Lower lobe of right lung (tissue), 2 donors: ENCODE measurements around the gene IL1B. TPM values are rescaled to one million over a fixed set of nuclear protein-coding genes. Genes with fewer than 3 reads are reported as not detected.
A peak's percentile ranks its signal among the peaks of the same experiment; 100 is the strongest.

Experiments
- ATAC-seq, 2 donors: fragments of 200-7000 bp; cut with Tn5 transposase; one replicate each; pipeline ENCODE4 v1.9.1; 2020 to 2022; ENCODE audit warnings: mild to moderate bottlenecking in 2 of 2, moderate library complexity in 2 of 2
- DNase-seq: peaks from one replicate; pipeline ENCODE4 v3.0.0-alpha.2; 2020
- H3K27ac ChIP-seq: fragments of 200-600 bp; one replicate; pipeline ENCODE4 v1.8.0; 2022
- H3K27me3 ChIP-seq: fragments of 200-600 bp; one replicate; pipeline ENCODE4 v1.8.0; 2022; ENCODE audit warnings: low read depth
- H3K36me3 ChIP-seq: fragments of 200-600 bp; one replicate; pipeline ENCODE4 v1.8.0; 2022; ENCODE audit warnings: mild to moderate bottlenecking
- H3K4me1 ChIP-seq: fragments of 200-600 bp; one replicate; pipeline ENCODE4 v1.8.0; 2022
- H3K4me3 ChIP-seq: fragments of 200-600 bp; one replicate; pipeline ENCODE4 v1.8.0; 2022; ENCODE audit warnings: mild to moderate bottlenecking
- H3K9me3 ChIP-seq: fragments of 200-600 bp; one replicate; pipeline ENCODE4 v1.8.0; 2022
- intact Hi-C: fragments of 100-400 bp; cut with DNase I; formaldehyde crosslinking; loops from one replicate; pipeline ENCODE4 v1.11.0; 2022
- total RNA-seq: library from RNA; stranded (reverse); fragmentation: NEBNext Ultra II Directional; extraction: Animal tissue kit (Norgen Biotek cat#: 25700); gene quantifications from one replicate; pipeline ENCODE4 v1.2.1, GENCODE V29; 2021
- TF ChIP-seq, protein P1 (sequence below): fragments of 200-600 bp; IDR thresholded peaks from one replicate; pipeline ENCODE4 v1.8.0; 2022; ENCODE audit warnings: antibody characterized with exemption, mild to moderate bottlenecking
- donor health status: DM: no; HTN: yes; CAD: no; lungs with severe emphysema.

IL1B gene
- total RNA-seq, 1 donor from 2014 or later = 17.5 TPM

DNA sequence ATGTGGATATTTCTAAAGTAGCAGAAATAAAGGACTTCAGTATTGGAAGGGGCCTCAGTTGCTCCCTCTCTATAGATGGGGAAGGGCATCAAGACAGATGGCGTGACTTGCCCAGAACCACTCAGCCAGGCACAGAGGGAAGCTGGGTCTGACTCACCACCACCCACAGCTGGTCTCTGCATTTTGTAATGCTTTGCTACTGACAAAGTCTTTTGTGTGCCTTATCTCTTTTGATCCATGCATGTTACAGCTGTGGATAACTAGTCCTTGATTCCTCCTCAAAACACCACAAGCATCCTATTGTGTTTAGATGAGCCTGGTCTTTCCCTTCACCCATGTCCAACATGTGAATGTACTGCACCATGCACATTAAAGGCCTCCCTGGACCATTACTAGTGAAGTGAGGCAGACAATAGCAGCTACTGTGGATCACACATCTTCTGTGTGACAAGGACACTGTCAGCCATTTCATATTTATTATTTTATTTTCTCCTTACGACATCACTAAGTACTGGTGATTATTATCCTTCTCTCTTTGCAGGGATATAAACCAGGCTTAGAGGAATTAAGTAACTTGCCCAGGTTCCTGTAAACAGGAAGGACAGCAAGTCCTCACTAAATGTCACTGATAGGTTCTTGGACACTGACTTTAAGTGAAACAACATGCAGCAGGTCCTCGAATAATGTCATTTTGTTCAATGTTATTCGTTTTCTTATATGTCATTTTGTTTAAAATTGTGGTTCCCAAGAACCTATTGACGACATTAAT lies 44.8 kb upstream of the IL1B start:
- Histone ChIP-seq H3K4me1 (peaks cover 8% of the 10 kb centered on the region), H3K27ac (no peak overlapping the region), H3K9me3 (no peaks in the 10 kb centered on the region), H3K27me3 (no peaks in the 10 kb centered on the region), H3K4me3 (no peak overlapping the region), H3K36me3 (no peaks in the 10 kb centered on the region)
- intact Hi-C loops = no loop called here
- peak; percentile 67 to 78 for ATAC-seq
- TF ChIP-seq, protein P1, sequence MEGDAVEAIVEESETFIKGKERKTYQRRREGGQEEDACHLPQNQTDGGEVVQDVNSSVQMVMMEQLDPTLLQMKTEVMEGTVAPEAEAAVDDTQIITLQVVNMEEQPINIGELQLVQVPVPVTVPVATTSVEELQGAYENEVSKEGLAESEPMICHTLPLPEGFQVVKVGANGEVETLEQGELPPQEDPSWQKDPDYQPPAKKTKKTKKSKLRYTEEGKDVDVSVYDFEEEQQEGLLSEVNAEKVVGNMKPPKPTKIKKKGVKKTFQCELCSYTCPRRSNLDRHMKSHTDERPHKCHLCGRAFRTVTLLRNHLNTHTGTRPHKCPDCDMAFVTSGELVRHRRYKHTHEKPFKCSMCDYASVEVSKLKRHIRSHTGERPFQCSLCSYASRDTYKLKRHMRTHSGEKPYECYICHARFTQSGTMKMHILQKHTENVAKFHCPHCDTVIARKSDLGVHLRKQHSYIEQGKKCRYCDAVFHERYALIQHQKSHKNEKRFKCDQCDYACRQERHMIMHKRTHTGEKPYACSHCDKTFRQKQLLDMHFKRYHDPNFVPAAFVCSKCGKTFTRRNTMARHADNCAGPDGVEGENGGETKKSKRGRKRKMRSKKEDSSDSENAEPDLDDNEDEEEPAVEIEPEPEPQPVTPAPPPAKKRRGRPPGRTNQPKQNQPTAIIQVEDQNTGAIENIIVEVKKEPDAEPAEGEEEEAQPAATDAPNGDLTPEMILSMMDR = no peak
- DNase-seq = peak; percentile 66

DNA sequence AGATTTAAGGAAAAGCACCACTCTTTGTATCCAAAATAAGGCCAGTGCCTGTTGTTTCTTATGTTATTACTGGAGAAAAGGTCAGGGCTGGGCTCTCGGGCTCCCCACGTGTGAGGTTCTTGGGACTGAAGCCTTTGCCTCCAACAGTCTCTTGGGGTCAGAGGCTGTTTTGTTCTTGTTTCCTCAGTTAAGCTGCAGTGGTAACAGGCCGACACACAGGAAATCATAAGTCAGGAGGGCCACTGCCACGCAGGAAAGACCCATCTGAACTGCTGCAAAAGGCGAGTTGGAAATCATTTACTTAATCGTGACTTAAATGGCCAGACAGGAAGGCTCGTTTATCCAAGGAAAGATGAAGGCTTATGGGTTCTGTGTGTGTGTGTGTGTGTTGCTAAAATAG lies 44.1 kb upstream of the IL1B start:
- Histone ChIP-seq H3K4me3 (no peak overlapping the region), H3K27me3 (no peaks in the 10 kb centered on the region), H3K36me3 (no peaks in the 10 kb centered on the region), H3K4me1 (peaks cover 8% of the 10 kb centered on the region), H3K9me3 (no peaks in the 10 kb centered on the region), H3K27ac (no peak overlapping the region)
- ATAC-seq (no peak), DNase-seq (no peak)
- TF ChIP-seq, protein P1 = no peak
- intact Hi-C loops = no loop called here

DNA sequence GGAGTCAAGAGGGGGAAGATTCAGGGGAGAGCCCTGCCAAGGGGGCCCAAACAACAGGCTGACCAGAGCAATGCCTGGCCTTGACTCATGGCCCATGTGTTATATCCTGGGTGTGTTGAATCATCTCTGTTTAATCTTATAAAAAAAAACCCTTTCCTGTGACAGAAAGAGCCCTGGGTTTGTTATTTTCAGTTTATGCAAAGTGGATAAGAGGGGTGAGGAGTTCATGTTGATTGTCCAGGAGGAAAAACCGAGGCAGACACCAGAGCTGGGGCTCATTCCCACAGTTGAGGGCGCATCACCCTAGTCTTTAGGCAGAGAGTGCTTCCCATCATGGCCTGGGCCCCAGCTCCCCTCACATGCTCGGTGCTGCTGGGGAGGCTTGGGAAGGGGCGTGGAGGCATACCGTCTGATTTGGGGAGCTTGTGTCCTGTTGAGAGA lies 43.5 kb upstream of the IL1B start:
- Histone ChIP-seq H3K9me3 (no peaks in the 10 kb centered on the region), H3K27ac (no peak overlapping the region), H3K4me3 (no peak overlapping the region), H3K4me1 (peaks cover 6% of the 10 kb centered on the region), H3K36me3 (no peaks in the 10 kb centered on the region), H3K27me3 (no peaks in the 10 kb centered on the region)
- TF ChIP-seq, protein P1 = no peak
- DNase-seq (no peak), ATAC-seq (no peak)
- intact Hi-C loops = no loop called here

DNA sequence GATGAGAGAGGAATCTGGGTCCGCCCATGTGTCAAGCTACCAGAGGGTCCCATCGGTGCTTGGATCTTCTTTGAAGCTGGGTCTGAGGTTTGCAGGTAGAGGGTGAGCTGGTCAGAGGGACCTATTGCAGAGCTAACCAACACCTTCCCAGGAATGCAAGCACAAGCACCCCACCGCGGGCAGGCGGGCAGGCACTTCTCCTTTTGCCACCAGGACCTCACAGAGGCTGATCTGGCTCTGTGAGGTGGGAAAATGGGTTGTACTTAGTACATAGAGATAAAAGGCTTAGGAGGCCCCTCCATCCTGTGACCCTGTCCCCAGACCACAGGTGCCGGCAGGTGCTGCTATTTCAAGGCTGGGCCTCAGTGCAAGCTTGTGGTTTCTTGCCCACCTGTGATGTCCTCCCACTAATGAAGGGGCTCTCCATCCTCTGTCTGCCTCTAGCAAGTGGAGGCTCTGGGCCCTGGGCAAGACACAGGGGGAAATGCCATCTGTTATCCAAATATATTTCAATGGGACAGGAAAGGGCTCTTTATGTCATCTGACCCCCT lies 43.0 kb upstream of the IL1B start:
- no peak for ATAC-seq
- DNase-seq = no peak
- no peaks in the 10 kb centered on the region for H3K27me3 ChIP-seq
- peaks cover under 1% of the 10 kb centered on the region for H3K4me1 ChIP-seq
- intact Hi-C loops = no loop called here
- H3K4me3 ChIP-seq = no peak overlapping the region
- TF ChIP-seq, protein P1 = no peak
- no peak overlapping the region for H3K27ac ChIP-seq
- no peaks in the 10 kb centered on the region for H3K36me3 ChIP-seq
- H3K9me3 ChIP-seq = no peaks in the 10 kb centered on the region

DNA sequence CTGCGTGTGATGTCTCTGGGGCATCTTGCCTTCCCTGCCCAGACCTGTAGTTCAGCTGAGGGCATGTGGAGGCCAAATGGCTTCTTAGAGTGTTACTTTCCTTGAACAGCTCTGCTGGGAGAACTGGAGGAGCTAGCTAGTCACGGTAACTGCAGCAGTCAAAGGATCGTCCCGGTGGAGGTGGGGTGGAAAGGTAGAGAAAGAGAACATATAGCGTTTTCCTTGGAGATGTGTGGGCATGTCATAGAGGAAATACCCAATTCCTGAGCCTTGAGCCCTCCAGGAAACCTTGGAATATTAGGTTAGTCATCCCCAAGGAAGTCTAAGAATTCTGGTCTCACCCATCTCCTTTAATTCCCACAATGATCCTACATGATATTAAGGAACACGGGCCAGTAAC lies 40.8 kb upstream of the IL1B start:
- intact Hi-C loops = no loop called here
- DNase-seq (no peak), ATAC-seq (no peak)
- H3K4me3 ChIP-seq = no peak overlapping the region
- no peaks in the 10 kb centered on the region for H3K4me1 ChIP-seq
- H3K27ac ChIP-seq = no peak overlapping the region
- TF ChIP-seq, protein P1 = no peak
- no peaks in the 10 kb centered on the region for H3K36me3 ChIP-seq
- H3K9me3 ChIP-seq = no peaks in the 10 kb centered on the region
- no peaks in the 10 kb centered on the region for H3K27me3 ChIP-seq
